OCI-M2 (cell line): ENCODE measurements around the gene KBTBD6.
"Not testable (repeated sequence)": the region's sequence is repeated elsewhere in the genome, so short reads cannot be mapped to it uniquely, and the experiment has no call there.

Experiments used
- DNase-seq: peaks from one replicate; lab custom pipeline; 2025; ENCODE audit not compliant: unreplicated experiment; lab: John Stamatoyannopoulos, UW

KBTBD6 gene, protein sequence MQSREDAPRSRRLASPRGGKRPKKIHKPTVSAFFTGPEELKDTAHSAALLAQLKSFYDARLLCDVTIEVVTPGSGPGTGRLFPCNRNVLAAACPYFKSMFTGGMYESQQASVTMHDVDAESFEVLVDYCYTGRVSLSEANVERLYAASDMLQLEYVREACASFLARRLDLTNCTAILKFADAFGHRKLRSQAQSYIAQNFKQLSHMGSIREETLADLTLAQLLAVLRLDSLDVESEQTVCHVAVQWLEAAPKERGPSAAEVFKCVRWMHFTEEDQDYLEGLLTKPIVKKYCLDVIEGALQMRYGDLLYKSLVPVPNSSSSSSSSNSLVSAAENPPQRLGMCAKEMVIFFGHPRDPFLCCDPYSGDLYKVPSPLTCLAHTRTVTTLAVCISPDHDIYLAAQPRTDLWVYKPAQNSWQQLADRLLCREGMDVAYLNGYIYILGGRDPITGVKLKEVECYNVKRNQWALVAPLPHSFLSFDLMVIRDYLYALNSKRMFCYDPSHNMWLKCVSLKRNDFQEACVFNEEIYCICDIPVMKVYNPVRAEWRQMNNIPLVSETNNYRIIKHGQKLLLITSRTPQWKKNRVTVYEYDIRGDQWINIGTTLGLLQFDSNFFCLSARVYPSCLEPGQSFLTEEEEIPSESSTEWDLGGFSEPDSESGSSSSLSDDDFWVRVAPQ

DNA sequence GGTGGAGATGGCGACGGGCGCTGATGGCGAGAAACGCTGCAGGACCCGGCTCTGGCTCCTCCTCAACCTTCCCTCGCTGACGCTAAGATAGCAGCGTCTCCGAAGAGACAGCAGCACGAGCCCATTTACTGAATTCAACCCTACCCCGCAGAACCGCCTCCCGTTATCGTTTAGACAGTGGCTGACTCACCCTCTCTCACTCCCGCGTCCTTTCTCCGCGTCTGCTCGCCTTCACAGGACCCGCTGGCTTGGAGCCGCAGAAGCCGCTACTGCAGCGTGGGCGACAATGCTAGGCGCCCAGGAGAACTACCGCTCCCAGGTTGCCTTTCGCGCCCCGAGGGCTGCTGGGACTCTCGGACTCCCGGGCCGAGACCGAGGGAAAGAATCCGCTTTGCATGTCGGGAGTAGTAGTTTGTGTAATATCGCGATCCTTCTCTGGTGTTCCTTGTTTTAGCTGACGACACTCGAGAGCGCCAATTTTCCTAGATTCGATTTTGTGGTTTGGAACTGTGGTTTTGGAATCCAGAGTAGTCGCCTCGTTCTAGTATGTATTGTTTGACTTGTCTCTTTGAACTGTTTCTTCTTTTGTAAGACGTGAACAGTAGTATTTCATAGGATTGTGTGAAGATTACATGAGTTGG, at the start of gene KBTBD6:
TSS of gene KBTBD6 (minus strand) at position 291 of the 641 bp plus-strand sequence. CDS start 291 bp downstream, outside the sequence.
- peak; percentile 72 for DNase-seq

DNA sequence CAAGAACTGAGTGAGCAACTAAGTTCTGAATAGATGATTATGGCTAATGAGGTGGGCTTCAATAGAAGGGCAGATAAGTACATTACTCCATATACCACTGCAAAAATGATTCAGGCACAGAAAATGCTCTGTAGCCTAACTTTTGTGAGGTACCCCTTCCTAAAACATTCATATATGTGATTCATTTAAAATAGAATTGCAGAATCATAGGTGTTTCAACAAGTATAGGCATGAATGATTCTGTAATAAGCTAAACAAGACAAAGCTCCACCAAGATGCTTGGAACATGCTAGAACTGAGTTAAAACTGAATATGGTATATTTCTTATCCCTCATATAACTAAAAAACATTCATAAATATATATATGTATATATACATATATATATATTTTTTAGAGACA, 49.6 kb upstream of the KBTBD6 start:
- DNase-seq: no peak

DNA sequence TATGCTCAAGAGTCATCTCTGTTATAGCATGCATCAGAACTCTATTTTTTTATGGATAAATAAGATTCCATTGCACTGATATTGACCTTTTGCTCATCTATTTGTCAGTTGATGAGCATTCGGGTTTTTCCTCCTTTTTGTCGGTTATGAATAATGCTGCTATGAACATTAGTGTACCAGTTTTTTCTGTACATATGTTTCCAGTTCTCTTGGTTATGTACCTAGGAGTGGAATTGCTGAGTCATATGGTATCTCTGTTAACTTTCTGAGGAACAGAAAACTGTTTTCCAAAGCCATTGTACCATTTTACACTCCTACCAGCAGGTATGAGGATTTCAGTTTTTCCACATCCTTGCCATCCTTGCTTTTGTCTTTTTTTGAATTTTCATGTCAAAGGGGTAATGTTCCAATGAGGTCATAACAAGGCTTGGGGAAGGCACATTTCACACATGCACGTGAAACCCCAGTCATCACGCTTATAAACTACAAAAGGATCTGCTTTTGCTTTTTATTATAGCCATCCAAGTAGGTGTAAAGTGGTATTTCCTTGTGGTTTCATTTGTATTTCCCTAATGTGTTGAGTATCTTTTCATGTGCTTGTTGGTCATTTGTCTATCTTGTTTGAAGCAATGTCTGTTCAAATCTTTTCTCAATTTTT, 47.1 kb upstream of the KBTBD6 start:
- DNase-seq: no peak

DNA sequence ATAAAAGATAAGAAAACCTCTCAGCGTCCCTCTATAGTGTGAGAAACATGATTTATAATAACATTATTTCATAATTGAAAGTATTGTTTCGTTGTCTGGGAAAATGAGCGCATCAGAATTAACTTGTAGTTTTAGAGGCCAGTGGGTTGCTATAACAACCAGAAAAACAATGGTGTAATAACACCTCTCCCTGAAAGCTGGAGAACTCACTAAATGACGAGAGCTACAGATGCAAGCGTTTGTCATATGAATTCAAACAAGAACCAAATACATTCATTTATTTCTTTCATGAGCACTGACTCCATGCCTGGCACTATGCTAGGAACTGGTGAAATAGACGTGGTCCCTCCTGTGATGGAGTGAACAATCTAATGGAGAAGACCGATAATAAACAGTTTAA, 45.4 kb upstream of the KBTBD6 start:
- no peak for DNase-seq

DNA sequence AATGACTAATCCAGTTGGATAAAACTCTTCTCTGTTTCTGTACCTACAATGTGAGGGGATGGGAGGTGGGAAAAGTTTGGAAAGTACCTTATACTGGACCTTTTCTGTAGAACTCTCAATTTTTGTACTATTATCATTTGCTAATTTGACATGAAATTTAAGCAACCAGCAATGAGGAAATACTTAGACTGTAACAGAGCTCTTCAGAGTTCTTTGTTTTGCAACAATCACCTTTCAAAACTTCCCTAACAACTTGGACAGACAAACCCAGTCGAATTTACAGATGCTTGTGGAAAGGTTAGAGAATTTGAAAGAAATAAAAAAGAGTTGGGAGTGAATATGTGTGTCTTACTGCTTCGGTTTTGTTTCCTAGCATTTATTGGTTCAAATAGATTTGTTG, 45.0 kb upstream of the KBTBD6 start:
- no peak for DNase-seq

DNA sequence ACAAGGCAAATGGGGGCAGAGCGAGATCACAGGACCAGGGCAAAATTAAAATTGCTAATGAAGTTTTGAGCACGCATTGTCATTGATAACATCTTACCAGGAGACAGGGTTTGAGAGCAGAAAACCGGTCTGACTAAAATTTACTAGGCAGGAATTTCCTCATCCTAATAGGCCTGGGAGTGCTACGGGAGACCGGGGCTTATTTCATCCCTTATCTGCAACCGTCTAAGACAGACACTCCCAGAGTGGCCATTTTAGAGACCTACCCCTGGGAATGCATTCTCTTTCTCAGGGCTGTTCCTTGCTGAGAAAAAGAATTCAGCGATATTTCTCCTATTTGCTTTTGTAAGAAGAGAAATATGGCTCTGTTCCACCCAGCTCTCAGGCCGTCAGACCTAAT, 43.0 kb upstream of the KBTBD6 start:
- not testable (repeated sequence) for DNase-seq

DNA sequence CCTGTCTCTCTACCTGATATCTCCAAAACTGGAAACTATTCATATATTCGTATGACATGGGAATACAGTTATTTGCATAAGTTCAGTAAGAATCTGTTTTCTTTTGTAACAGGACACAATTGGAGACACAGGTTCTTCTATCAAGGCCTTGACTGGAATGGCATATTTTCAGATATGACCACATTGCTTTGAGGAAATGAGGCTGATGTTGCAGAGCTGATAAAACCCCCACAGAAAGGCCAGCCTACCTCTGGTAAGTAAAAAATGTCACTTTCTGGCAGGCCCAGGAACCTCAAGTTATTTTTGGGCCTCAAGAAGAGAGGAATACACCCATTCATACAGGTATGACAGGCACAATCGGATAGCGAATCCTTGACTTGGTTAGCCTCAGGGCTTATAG, 29.5 kb upstream of the KBTBD6 start:
- DNase-seq: no peak

DNA sequence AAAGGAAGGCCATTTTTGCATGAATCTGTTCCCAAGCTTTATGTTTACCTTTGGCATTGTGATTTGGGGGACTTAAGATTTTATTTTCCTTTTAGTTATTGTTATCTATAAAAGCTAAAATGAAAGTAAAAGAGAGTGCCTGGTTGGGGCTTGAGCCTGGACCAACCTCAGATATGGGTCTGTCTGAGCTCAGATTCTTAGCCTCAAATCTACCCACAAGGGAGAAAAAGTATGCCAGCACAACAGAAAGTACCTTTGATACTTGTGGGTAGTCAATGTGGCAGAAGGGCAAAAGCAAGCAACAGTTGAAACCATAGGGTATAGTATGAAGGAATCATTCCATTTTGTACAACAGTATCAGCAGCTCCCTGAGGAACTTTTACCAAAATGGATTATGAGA, 26.6 kb upstream of the KBTBD6 start:
- DNase-seq: no peak

DNA sequence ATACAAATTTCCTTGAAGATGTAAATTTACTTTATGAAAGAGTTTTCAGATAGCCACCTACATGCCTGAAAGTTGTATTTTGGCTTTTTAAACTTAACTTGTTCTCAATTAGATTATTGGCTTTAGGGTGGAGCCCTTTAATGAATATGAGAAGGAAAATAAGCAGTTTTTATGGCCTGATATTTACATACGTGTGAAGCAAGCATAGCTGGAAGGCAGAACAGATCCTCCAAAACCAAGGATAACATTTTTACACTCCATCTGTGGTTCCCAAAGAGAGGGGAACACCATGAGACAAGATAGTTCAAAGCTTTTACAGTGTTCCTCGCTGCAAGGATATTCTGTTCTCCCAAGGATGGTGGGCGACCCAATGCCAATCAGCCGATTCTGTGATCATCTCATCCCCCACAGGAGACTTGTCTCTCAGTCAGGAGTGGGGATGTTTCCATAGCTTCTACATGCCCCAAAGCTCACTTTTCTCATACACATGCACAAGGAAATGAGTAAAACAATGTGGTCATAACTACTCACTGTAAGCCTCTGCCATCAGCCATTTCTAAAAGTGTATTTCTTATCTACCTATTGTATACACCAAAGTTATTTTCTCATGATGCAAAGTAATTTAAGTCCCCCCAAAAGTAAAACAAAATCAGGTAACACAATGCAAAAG, 24.6 kb upstream of the KBTBD6 start:
- DNase-seq: no peak

DNA sequence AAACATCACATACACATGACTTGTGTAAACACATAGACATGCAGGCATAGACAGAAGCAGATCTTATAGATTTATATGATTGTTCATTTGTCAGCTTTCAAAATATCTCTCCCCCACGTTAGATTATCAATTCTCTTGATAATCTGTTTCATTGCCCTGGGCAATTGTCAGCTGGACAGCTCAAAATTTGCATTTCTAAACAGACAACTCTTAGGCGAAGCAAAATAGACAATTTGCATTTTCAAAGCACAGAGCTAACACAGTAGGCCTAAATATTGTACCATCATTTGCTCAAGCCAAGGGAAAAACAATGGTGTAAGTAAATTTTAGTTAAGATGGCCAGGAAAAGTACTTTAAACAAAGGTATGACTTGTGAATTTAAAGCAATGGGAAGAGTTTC, 24.0 kb upstream of the KBTBD6 start:
- no peak for DNase-seq

DNA sequence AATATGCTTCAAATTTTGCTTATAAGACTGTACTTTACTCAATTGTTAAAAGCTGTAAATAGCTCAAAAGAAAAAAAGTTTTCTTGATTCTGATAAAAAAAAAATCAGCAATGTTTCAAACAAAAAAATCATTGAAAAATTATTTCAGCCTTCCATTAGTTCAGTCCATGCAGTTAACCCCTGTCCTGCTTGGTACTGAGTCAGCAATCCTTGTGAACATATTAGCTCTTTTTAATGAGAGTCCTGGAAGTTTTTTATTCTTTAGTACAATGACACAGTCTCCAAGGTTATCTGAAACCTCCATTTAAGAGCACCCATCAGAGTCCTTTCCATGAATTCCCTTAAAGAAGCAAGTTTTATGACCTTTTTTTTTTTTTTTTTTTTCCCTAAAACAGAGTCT, 21.4 kb upstream of the KBTBD6 start:
- DNase-seq: no peak

DNA sequence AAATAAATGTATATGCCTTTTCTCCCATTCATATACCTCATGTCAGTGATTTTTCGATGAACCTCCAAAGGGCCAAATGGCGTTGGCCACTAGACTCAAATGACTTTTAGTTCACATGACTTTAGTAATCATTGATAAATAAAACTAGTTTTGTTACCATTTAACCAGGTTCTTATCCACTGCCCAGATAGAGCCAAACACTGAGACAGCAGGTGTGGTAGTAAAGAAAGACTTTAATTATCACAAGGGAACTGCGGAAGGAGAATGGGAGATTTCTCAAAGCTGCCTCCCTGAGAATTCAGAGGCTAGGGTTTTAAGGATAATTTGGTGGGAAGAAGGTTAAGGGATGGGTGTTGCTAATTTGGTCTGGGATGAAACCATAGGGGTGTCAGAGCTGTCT, 19.4 kb upstream of the KBTBD6 start:
- DNase-seq: no peak

DNA sequence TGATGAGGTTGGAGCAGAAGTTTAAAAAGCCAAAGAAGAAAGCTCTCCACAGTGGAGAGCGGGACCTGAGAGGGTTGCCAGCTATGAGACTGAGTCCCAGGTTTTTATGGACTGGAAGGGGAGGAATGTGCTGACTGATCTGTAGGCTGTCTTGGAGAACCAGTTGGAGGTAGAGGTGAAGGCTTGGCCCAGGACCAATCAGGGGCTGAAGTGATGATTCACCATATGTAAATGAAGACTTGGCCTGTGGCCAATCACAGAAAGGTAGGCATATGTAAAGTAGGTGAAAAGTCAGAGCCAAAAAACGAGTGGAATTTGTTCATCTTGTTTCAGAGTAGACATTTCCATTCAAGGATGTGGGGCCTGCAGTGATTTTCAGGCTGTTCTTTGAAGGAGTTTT, 17.5 kb upstream of the KBTBD6 start:
- DNase-seq: no peak

DNA sequence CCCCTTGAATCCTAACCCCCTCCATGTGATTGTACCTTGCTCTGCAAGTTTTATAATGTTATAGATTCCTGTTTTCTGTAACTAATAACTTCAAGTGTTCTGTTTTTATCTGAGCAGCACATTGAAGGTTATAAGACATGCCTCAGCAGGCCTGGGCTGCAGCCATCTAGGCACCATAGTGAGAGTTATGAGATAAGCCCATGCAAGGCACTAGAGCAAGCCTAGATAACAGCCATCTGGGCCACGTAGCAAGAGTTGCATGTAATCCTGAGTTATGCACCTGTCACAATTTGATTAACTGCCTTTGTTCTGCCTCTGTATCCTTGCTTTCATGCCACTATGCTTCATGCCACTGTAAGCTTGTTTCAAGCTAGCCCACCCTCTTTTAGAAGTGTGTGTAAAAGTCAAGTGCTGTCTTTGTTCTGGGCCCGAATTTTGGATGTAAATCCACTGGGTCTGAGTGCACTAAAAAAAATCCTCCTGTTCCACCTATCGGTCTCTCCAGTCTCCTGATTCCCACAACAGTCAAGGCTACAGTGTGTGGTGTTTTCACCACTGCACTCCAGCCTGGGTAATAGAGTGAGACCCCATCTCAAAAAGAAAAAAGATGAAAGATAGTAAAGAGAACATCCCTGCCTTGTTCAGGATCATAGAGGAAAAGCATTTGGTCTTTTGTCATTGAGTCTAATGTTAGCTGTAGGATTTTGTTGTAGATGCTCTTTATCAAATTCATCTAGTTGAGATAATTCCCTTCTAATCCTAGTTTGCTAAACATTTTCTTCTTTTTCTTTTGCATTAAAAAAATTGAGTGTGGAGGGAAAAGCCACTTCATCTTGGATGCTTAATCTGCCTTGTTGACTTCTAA, 16.0 kb upstream of the KBTBD6 start:
- DNase-seq: no peak

DNA sequence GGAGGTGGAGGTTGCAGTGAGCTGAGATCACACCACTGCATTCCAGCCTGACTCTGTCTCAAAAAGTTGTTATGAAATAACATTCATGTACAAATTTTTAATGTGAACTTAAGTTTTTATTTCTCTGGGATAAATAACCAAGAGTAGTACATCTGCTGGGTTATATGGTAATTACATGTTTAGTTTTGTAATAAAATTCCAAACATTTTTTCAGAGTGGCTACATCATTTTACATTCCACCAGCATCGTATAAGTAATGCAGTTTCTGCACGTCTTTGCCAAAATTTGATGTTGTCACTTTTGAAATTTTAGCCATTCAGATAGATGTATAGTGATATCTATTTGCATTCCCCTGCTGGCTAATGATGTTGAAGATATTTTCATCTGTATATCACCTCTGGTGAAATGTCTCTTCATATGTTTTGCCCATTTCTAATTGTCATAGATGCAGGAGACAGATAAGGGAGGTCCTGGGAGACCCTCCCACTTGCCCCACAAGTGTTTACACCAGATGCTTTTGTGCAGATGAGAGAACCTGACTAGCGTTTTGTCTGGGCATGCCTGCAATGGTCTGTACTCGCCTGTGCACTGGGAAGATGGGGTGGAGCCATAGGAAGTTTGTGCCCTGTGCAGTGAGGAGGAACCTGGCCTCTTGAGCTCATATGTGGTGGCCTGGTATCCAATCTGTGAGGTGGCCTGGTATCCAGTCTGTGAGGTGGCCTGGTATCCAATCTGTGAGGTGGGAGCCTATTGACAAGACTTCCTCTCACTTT, 12.7 kb upstream of the KBTBD6 start:
- DNase-seq: no peak

DNA sequence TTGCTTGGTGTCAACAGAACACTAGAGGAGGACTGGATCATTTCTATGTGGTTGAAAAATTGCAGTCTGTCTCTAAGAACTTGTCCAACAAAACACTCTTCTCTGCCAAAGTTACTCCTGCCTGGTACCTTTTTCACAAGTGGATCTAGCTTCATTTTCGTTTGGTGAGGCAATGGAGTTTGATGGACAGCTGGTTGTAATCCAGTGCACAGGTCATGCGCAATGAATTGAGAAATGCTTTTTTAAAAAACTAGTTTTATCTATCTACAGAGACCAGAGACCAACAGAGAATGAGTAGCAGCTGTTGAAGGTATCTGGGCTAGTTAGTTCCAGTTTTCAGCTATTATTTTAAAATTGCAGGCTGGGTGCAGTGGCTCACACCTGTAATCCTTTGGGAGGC, 12.0 kb upstream of the KBTBD6 start:
- no peak for DNase-seq

DNA sequence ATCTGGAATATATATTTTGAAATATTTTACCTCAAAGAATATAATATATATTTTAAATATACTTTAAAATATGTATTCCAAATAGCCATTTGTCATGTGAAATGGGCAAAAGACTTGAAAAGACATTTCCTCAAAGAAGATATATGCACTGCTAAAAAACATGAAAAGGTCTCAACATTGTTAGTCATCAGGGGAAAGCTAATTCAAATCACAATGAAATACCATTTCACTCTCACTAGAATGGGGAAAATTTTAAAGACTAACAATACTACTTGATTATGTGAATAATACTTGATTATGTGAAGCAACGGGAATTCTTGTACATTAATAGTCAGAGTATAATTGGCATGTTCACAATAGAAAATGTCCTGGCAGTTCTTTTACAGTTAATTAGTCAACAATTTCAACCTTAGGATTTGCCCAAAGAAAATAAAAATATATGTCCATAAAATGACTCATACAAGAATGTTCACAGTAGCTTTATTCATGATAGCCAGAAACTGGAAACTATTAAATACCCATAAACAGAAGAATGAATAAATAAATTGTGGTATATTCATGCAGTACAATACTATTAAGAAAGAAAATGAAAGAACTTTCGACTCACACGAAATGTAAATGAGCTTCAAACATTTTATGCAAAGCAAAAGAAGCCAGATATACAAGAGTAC, 6.8 kb upstream of the KBTBD6 start:
- DNase-seq: no peak

DNA sequence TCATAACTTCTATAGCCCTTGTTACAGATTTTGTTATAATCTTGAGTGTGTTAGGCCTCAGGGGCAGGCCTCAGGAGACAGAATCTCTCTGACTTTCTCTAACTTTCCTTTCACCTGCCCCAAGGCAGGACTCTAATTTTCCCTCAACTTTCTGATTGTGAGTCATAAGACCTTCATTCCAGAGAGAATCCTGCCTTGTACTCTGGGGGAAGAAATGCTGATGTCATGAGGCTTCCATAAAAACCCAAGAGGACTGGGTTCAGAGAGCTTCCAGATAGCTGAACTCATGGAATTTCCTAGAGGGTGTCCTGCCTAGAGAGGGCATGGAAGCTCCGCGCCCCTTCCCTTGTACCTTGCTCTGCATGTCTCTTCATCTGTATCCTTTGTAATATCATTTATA, 5.3 kb upstream of the KBTBD6 start:
- no peak for DNase-seq

DNA sequence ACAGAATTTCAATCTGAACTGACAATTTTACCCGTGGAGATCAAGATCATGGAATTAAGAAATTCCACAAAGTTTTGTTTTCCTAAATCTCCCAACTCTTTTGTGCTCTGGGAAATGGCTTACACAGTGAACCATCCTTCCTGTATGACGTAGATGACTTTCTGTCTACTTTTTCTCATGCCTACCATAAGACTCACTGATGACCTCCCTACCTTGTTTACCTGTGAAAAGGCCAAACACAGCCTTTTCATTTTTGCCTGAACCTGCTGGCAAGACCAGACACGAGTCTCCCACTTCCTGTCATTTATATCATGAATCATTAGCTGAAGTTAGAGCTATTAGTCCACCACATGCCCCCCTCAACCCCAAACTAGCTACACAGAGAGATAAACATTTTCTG, 4.6 kb upstream of the KBTBD6 start:
- DNase-seq: no peak
